ENCODE measurements around the gene BAK1.

BAK1 gene

DNA sequence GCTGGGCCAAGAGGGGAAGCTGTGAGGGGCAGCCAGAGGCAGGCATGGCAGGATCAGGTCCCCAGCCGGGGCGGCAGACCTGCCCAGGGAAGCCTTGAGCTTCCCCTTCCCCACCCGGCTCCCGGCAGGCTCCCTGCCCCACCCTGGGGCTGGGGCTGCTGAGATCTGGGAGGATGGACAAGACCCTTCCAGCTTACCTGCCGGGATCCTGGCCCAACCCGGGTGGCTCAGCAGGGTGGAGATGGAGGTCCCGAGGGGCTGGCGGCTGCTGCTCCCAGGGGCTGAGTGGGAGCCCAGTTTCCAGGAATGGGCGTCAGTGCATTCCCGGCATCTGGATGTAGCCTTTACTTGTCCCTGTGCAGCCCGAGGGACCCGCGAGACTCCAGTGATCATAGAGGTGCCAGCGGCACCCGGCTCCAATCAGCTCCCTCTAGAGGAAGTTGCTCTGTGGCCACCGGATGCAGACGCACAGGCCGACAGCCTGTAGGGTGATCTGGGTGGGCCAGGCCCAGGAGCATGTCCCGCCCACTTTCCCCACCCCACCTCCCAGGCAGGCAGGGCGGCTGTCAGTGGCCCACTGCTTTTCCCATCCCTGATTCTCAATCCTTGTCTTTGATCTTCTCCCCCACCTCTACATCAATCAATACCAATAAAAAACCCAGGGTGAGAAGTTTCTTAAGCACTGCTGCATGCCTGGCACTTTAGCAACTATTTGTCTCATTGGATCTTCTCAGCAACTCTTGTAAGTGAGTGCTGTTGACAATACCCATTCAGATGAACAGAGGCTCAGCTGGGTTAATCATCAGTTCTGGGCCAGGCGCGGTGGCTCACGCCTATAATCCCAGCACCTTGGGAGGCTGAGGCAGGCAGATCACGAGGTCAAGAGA is at the start of gene BAK1:
Gene BAK1 (minus strand): TSS at position 449 of the 887 bp plus-strand sequence. CDS start 2,672 bp downstream, outside the sequence.
- peak within 1 kb of the TSS; percentile 87 for H3K4me3 Mint-ChIP-seq
- H3K9me3 Mint-ChIP-seq = no peaks in the 10 kb centered on the region
- H3K4me1 Mint-ChIP-seq = peaks cover 31% of the 10 kb centered on the region
- DNase-seq (ENCODE audit: low spot score in 2 of 2) (peak; percentile 63 to 71), ATAC-seq (ENCODE audit: low read depth) (peak; percentile 95)
- H3K27me3 Mint-ChIP-seq = no peaks in the 10 kb centered on the region
- H3K36me3 Mint-ChIP-seq = peaks cover 12% of the 10 kb centered on the region
- peak within 1 kb of the TSS; percentile 98 for H3K27ac Mint-ChIP-seq

DNA sequence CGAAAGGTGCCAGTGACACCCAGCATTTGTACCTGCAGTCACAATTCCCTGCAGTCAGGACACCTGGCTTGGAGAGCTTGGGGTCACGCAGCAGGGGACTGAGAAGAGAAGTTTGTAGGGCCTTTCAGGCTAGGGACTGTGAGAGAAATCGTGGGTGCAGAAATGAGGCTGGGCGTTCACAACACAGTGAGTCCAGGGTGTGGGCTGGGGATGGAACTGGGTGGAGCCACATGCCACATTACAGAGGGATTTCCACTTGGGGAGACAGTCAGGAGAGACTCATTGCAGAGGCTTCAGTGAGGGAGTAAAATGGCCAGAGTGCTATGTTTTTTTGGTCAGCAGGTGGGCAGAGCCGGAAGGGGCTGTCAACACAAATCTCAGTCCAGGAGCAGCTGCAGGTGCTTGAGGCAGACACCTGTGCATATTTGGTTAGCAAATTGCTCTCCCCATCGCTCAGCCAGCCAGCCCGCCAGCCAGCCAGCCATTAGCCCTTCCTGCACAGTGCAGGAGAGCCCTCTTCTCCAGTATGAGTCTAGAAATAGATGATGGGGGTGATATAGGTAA is 48.4 kb upstream of the BAK1 start:
- Mint-ChIP-seq H3K9me3 (no peaks in the 10 kb centered on the region), H3K27me3 (no peaks in the 10 kb centered on the region), H3K4me3 (peak overlapping the region; percentile 64), H3K27ac (peak overlapping the region; percentile 60), H3K36me3 (peaks cover 21% of the 10 kb centered on the region), H3K4me1 (peaks cover 52% of the 10 kb centered on the region)
- ATAC-seq (ENCODE audit: low read depth) (peak; percentile 19), DNase-seq (ENCODE audit: low spot score in 2 of 2) (no peak)

DNA sequence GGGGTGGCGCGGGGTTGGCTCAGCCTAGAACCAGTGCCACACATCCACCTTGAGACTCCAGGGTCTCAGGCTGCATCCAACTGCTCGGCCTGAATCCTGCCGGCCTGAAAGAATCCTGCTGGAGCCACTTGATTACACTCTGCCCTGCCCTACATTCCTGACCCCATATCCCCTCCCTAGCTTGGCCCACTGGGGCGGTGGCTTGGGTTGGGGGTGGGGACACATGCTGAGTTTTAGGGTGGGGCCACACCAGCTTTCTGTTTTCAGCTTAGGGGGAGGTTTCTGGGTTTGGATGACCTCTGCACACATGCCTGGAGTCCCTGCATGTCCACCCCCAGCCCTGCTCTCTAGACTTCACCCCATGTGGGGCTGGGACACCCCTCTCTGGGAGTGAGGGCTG is 47.8 kb upstream of the BAK1 start:
- ATAC-seq (ENCODE audit: low read depth) (no peak), DNase-seq (ENCODE audit: low spot score in 2 of 2) (no peak)
- H3K27ac Mint-ChIP-seq = peak overlapping the region; percentile 60
- no peaks in the 10 kb centered on the region for H3K9me3 Mint-ChIP-seq
- peaks cover 21% of the 10 kb centered on the region for H3K36me3 Mint-ChIP-seq
- peak overlapping the region; percentile 64 for H3K4me3 Mint-ChIP-seq
- no peaks in the 10 kb centered on the region for H3K27me3 Mint-ChIP-seq
- peaks cover 53% of the 10 kb centered on the region for H3K4me1 Mint-ChIP-seq

DNA sequence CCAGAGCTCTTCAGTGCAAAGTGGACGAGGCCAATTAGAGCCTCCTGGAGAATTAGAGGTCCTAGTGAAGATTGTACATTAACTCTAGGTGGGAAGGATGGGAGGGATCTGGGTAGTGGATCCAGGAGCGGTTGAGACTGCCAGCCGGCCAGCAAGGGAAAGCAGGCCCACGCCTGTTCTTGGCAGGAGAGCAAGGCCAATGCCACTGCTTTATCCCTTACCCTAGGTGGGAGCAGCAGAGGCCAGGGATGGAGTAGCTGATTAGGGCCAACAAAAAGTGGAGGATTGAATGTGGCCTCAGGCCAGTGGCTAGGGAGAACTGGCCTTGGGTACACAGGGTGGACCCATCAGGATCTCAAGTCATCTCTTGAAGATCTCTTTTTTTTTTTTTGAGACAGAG is 44.8 kb upstream of the BAK1 start:
- H3K27me3 Mint-ChIP-seq = no peaks in the 10 kb centered on the region
- no peaks in the 10 kb centered on the region for H3K9me3 Mint-ChIP-seq
- H3K36me3 Mint-ChIP-seq = peaks cover 13% of the 10 kb centered on the region
- DNase-seq (ENCODE audit: low spot score in 2 of 2) (no peak), ATAC-seq (ENCODE audit: low read depth) (no peak)
- no peak overlapping the region for H3K27ac Mint-ChIP-seq
- H3K4me1 Mint-ChIP-seq = peaks cover 51% of the 10 kb centered on the region
- no peak overlapping the region for H3K4me3 Mint-ChIP-seq

DNA sequence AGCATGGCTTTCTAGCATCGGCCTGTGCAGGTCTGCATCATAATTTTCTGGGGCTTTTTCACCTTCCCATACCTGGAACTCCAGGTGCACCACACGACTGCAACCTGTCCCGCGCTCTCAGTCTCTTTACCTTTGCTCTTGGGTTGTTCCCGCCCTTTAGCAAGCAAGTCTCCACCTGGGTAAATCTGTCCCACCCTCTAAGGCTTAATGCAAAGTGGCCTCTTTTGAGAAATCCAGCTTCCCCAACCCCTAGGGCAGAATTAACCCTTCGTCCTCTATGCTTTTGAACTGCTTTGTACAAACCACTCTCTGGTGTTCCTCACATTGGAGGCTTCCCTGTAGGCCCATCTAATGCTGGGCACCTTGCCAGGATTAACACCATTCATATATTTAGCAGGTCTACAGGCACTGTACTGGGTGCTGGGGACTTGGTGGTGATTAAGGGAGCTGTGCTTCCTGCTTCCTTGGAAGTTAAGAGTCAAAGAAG is 43.9 kb upstream of the BAK1 start:
- Mint-ChIP-seq H3K36me3 (peaks cover 13% of the 10 kb centered on the region), H3K4me1 (peaks cover 52% of the 10 kb centered on the region), H3K4me3 (peak overlapping the region; percentile 48), H3K27ac (peak overlapping the region; percentile 52), H3K27me3 (no peaks in the 10 kb centered on the region), H3K9me3 (no peaks in the 10 kb centered on the region)
- ATAC-seq (ENCODE audit: low read depth) (no peak), DNase-seq (ENCODE audit: low spot score in 2 of 2) (no peak)

DNA sequence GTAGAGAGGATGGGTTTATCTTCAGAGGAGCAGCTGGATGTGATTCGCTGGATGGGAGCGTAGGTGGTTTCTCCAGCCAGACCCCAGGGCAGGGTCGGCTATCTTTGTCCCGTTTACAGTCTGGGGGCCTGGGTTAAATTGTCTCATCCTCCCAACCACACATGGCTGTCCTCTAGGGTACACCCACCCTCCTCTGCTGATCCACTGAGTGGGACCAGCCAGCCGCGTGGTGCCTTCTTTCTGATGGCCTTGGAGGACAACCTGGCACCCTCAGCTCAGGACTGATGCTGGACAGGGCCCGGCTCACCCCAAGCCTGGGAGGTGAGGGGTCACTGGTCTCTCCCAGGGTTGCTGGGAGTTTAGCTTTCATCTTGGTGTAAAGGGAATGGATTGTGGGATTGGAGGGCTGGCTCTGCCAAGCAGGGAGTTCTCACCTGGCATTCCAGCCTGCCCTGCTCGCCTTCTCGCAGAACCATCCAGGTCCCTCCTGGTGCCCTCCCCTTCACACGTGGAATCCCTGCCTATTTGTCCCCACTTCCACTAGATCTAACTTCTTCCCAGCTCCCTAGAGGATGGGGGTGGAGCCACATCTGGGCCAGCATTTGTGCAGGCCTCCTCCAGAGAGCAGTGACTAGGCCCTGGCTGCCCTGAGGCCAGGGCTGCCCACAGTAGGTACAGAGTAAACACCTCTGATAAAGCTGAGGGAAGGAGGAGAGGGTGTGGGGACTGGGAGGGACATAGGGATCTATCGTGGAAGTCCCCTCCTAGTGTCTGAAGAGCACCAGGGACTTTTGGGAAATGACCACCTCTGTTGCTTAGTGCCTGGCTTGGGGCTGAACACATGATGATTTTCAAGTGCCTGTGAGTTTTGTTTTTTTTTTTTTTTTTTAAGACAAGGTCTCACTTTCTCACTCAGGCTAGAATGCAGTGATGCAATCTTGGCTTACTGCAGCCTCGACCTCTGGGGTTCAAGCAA is 42.7 kb upstream of the BAK1 start:
- Mint-ChIP-seq H3K27me3 (no peaks in the 10 kb centered on the region), H3K4me1 (peaks cover 41% of the 10 kb centered on the region), H3K36me3 (peaks cover 13% of the 10 kb centered on the region), H3K4me3 (peak overlapping the region; percentile 93), H3K27ac (peak overlapping the region; percentile 81), H3K9me3 (no peaks in the 10 kb centered on the region)
- ATAC-seq (ENCODE audit: low read depth) (no peak), DNase-seq (ENCODE audit: low spot score in 2 of 2) (no peak)

DNA sequence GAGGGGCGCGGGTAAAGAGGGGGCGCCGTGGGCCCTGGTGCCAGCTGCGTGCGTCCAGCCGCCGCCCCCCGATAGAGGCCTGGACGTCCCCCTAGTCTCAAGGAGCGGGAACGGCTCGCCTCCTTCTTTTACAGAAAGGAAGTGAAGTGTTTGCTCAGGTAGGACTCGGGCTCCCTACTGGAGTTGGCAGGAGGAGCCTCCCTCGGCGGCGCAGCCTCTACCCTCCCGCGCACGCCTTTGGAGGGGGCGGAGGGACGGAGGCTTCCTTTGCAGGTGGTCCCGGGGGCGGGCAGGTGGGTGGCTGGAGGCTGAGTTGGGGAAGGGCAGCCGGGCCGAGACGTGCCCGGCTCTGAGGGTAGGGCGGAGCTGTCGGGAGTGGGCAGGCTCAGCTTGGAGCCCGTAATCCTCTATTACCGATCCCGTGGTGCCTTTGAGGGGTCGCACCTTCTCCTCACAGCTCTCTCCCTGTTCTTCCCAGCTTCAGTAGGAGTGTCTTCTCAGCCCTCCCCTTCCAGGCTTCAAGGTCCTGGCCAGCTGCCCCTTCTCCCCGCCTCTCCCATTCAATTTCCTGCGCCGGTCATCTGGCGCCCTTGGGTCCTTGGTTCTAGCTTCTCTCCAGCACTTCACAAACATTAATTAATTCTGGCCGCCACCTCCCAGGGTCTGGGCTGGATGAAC is 41.8 kb upstream of the BAK1 start:
- Mint-ChIP-seq H3K9me3 (no peaks in the 10 kb centered on the region), H3K4me3 (peak overlapping the region; percentile 93), H3K27ac (peak overlapping the region; percentile 81), H3K4me1 (peaks cover 36% of the 10 kb centered on the region), H3K27me3 (no peaks in the 10 kb centered on the region), H3K36me3 (peaks cover 13% of the 10 kb centered on the region)
- ATAC-seq (ENCODE audit: low read depth) (peak; percentile 18), DNase-seq (ENCODE audit: low spot score in 2 of 2) (peak; percentile 25 to 42)

DNA sequence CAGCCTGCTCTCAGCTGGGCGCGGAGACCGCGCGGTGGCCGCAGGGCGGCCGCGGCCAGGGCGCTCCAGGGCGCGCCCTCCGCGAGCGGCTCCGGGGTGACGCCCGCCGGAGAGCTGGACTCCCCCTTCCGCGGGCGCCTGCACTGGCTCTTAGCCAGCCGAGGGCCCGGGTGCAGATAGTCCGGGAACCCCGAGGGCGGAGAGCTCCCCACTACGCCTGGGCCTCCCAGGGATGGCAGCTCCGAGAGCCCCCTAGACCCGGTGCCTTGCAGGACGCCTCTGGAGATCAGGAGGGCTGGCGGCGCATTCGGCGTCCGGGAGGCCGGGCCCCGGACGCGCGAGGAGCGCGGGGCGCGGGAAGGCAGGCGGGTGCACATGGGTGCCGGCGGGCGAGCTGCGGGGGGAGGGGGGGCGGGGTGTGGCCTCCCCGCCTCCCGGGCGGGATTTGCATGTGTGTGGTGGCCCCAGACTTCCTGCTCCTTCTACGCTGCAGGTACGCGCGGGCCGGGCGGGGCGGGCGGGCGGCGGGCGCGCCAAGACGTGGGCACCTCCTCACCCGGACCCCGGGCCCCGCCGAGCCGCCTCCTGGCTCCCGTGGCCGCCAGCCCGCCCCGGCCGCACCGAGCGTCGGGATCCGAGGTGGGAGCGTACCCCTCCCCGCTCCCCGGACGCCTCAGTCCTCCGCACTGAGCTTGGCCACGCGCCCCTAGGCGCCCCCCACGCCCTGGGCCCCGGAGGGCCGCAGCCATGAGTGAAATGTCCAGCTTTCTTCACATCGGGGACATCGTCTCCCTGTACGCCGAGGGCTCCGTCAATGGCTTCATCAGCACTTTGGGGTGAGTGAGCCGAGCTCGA is 41.0 kb upstream of the BAK1 start, which contains the start of gene ITPR3:
Gene ITPR3 (plus strand): TSS at position 467 of the 855 bp plus-strand sequence. CDS start 281 bp downstream, at position 748.
- H3K27ac Mint-ChIP-seq = peak within 1 kb of the TSS; percentile 93
- H3K9me3 Mint-ChIP-seq = no peaks in the 10 kb centered on the region
- peaks cover 13% of the 10 kb centered on the region for H3K36me3 Mint-ChIP-seq
- peak within 1 kb of the TSS; percentile 93 for H3K4me3 Mint-ChIP-seq
- peaks cover 36% of the 10 kb centered on the region for H3K4me1 Mint-ChIP-seq
- H3K27me3 Mint-ChIP-seq = no peaks in the 10 kb centered on the region
- DNase-seq (ENCODE audit: low spot score in 2 of 2) (peak; percentile 68 to 79), ATAC-seq (ENCODE audit: low read depth) (peak; percentile 84)

GRCh38 chr6:33620158-33620855 is 40.2 kb upstream of the BAK1 start:
- H3K4me1 Mint-ChIP-seq = peaks cover 35% of the 10 kb centered on the region
- no peaks in the 10 kb centered on the region for H3K27me3 Mint-ChIP-seq
- ATAC-seq (ENCODE audit: low read depth) = peak; percentile 7
- H3K4me3 Mint-ChIP-seq = peak overlapping the region; percentile 93
- DNase-seq (ENCODE audit: low spot score in 2 of 2) = no peak
- H3K36me3 Mint-ChIP-seq = peaks cover 13% of the 10 kb centered on the region
- H3K27ac Mint-ChIP-seq = peak overlapping the region; percentile 93
- H3K9me3 Mint-ChIP-seq = no peaks in the 10 kb centered on the region

- Mint-ChIP-seq H3K27ac (peak overlapping the region; percentile 93), H3K4me1 (peaks cover 27% of the 10 kb centered on the region), H3K27me3 (no peaks in the 10 kb centered on the region), H3K9me3 (no peaks in the 10 kb centered on the region), H3K4me3 (peak overlapping the region; percentile 93), H3K36me3 (peaks cover 6% of the 10 kb centered on the region)
- DNase-seq (ENCODE audit: low spot score in 2 of 2) (no peak), ATAC-seq (ENCODE audit: low read depth) (no peak)
These were observed 39.2 kb upstream of the BAK1 start for GRCh38 chr6:33619166-33619840.

- Mint-ChIP-seq H3K9me3 (no peaks in the 10 kb centered on the region), H3K4me3 (no peak overlapping the region), H3K36me3 (no peaks in the 10 kb centered on the region), H3K27me3 (peaks cover 2% of the 10 kb centered on the region), H3K4me1 (peaks cover 9% of the 10 kb centered on the region), H3K27ac (no peak overlapping the region)
- ATAC-seq (ENCODE audit: low read depth) (no peak), DNase-seq (ENCODE audit: low spot score in 2 of 2) (no peak)
These were observed 36.8 kb upstream of the BAK1 start for GRCh38 chr6:33616913-33617312.
